ENCODE data around the gene ANKRD28. TPM values are rescaled to one million over a fixed set of nuclear protein-coding genes. Genes with fewer than 3 reads are reported as not detected.
"Not testable (repeated sequence)": the region's sequence is repeated elsewhere in the genome, so short reads cannot be mapped to it uniquely, and the experiment has no call there.

Gene ANKRD28
- total RNA-seq, 1 experiment from 2014 or later, result 47.5 TPM

DNA sequence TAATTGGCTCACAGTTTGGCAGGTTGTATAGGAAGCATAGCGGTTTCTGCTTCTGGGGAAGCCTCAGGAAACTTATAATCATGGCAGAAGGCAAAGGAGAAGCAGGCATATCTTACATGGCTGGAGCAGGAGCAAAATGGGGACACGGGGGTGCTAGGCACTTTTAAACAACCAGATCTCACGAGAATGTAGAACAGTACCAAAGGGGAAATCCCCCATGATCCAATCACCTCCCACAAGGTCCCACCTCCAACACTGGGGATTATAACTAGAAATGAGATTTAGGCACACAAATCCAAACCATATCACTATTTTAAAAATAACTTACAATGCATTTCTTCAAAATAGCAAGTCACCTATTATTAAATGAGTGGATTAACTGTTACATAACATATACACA is 47.1 kb upstream of the ANKRD28 start:
- H3K4me3 ChIP-seq (replicated peaks in 1 of 2; ENCODE audit: low read depth in 1 of 2, low read length in 2 of 2), result no peak overlapping the region
- no peaks in the 10 kb centered on the region for H3K4me1 ChIP-seq (ENCODE audit: control insufficient read depth in 1 of 2, insufficient read depth in 2 of 2, low read length in 2 of 2)
- H3K4me2 ChIP-seq (ENCODE audit: low read length), result no peak overlapping the region
- peaks cover 96% of the 10 kb centered on the region for H3K79me2 ChIP-seq (ENCODE audit: insufficient read depth, low read length)
- peaks cover 0 to 4% of the 10 kb centered on the region in 2 experiments; a peak in 2 of 4 replicates for H3K9me3 ChIP-seq (ENCODE audit: control insufficient read depth in 1 of 2, insufficient read depth in 1 of 2, low read depth in 1 of 2, low read length in 2 of 2)
- H4K20me1 ChIP-seq (ENCODE audit: insufficient read depth), result no peaks in the 10 kb centered on the region
- H3K9me2 ChIP-seq (ENCODE audit: insufficient read depth), result no peaks in the 10 kb centered on the region
- DNase-seq (ENCODE audit: low read depth, low spot score), result no peak
- H3K27ac ChIP-seq (ENCODE audit: low read depth, low read length), result no peak overlapping the region
- ATAC-seq, result no peak
- H3K27me3 ChIP-seq (ENCODE audit: insufficient read depth, low read length), result no peaks in the 10 kb centered on the region
- no peak overlapping the region for H2AFZ ChIP-seq (ENCODE audit: low read depth, low read length, poor library complexity, severe bottlenecking)
- no peaks in the 10 kb centered on the region for H3K36me3 ChIP-seq (ENCODE audit: control insufficient read depth in 1 of 2, insufficient read depth in 2 of 2, low read length in 2 of 2)
- ChIA-PET POLR2A (no interaction called here), RAD21 (ENCODE audit: low non-redundant PET in 1 of 2, low total read pairs in 2 of 2, uncharacterized antibody in 2 of 2, unreplicated experiment in 2 of 2) (no interaction called here), CTCF (no interaction called here)
- no TSS peak for BruUV-seq (replicated peaks)
- TF ChIP-seq, protein P1, sequence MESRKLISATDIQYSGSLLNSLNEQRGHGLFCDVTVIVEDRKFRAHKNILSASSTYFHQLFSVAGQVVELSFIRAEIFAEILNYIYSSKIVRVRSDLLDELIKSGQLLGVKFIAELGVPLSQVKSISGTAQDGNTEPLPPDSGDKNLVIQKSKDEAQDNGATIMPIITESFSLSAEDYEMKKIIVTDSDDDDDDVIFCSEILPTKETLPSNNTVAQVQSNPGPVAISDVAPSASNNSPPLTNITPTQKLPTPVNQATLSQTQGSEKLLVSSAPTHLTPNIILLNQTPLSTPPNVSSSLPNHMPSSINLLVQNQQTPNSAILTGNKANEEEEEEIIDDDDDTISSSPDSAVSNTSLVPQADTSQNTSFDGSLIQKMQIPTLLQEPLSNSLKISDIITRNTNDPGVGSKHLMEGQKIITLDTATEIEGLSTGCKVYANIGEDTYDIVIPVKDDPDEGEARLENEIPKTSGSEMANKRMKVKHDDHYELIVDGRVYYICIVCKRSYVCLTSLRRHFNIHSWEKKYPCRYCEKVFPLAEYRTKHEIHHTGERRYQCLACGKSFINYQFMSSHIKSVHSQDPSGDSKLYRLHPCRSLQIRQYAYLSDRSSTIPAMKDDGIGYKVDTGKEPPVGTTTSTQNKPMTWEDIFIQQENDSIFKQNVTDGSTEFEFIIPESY (IDR thresholded peaks at IDR 0.05; ENCODE audit: extremely low read depth, insufficient replicate concordance, low read length), result no peak
- TF ChIP-seq SRF (IDR thresholded peaks at IDR 0.05; ENCODE audit: low read depth), result no peak
- TF ChIP-seq, protein P2, sequence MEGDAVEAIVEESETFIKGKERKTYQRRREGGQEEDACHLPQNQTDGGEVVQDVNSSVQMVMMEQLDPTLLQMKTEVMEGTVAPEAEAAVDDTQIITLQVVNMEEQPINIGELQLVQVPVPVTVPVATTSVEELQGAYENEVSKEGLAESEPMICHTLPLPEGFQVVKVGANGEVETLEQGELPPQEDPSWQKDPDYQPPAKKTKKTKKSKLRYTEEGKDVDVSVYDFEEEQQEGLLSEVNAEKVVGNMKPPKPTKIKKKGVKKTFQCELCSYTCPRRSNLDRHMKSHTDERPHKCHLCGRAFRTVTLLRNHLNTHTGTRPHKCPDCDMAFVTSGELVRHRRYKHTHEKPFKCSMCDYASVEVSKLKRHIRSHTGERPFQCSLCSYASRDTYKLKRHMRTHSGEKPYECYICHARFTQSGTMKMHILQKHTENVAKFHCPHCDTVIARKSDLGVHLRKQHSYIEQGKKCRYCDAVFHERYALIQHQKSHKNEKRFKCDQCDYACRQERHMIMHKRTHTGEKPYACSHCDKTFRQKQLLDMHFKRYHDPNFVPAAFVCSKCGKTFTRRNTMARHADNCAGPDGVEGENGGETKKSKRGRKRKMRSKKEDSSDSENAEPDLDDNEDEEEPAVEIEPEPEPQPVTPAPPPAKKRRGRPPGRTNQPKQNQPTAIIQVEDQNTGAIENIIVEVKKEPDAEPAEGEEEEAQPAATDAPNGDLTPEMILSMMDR (IDR thresholded peaks at IDR 0.05 in 2 of 3, conservative IDR thresholded peaks at IDR 0.05 in 1 of 3; ENCODE audit: borderline replicate concordance in 1 of 3, insufficient read depth in 1 of 3, low read depth in 2 of 3, low read length in 2 of 3), result no peak
- TF ChIP-seq EZH2 (IDR thresholded peaks at IDR 0.05), result no peak
- TF ChIP-seq POLR2AphosphoS5 (IDR thresholded peaks at IDR 0.05; ENCODE audit: low read depth, low read length), result no peak
- TF ChIP-seq EGR1 (IDR thresholded peaks at IDR 0.05; ENCODE audit: low read depth), result no peak
- TF ChIP-seq ELF1 (IDR thresholded peaks at IDR 0.05; ENCODE audit: borderline replicate concordance, low read depth), result no peak
- TF ChIP-seq ZNF274 (IDR thresholded peaks at IDR 0.05; ENCODE audit: low read depth, low read length), result no peak
- H3K9ac ChIP-seq (ENCODE audit: low read length), result no peak overlapping the region
- intact Hi-C loops (cut with micrococcal nuclease), result no loop called here

DNA sequence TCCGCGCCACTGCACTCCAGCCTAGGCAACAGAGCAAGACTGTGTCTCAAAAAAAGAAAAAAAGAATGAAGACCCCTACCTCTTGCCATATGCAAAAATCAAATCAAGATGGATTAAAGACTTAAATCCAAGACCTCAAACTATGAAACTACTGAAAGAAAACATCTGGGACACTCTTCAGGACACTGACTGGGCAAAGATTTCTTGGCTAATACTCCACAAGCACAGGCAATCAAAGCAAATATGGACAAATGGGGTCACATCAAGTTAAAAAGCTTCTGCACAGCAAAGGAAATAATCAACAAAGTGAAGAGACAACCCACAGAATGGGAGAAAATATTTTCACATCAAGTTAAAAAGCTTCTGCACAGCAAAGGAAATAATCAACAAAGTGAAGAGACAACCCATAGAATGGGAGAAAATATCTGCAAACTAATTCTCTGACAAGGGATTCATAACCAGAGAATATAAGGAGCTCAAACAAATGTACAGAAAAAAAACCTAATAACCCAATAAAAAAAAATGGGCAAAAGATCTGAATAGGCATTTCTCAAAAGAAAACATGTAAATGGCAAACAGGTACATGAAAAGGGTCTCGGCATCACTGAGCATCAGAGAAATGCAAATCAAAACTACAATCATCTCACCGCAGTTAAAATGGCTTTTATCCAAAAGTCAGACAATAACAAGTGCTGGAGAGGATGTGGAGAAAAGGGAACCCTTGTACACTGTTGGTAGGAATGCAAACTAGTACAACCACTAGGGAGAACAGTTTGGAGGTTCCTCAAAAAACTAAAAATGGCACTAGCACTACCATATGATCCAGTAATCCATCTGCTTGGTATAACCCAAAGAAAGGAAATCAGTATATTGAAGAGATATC is 43.6 kb upstream of the ANKRD28 start:
- H3K27me3 ChIP-seq (ENCODE audit: insufficient read depth, low read length); H3K9me2 ChIP-seq (ENCODE audit: insufficient read depth); ATAC-seq; DNase-seq (ENCODE audit: low read depth, low spot score); H4K20me1 ChIP-seq (ENCODE audit: insufficient read depth); H3K4me1 ChIP-seq (ENCODE audit: control insufficient read depth in 1 of 2, insufficient read depth in 2 of 2, low read length in 2 of 2); CTCF ChIA-PET; H3K4me3 ChIP-seq (replicated peaks in 1 of 2; ENCODE audit: low read depth in 1 of 2, low read length in 2 of 2); H3K9ac ChIP-seq (ENCODE audit: low read length); intact Hi-C loops (cut with micrococcal nuclease); H3K36me3 ChIP-seq (ENCODE audit: control insufficient read depth in 1 of 2, insufficient read depth in 2 of 2, low read length in 2 of 2); BruUV-seq (replicated peaks); H3K4me2 ChIP-seq (ENCODE audit: low read length); H2AFZ ChIP-seq (ENCODE audit: low read depth, low read length, poor library complexity, severe bottlenecking); H3K9me3 ChIP-seq (ENCODE audit: control insufficient read depth in 1 of 2, insufficient read depth in 1 of 2, low read depth in 1 of 2, low read length in 2 of 2); RAD21 ChIA-PET (ENCODE audit: low non-redundant PET in 1 of 2, low total read pairs in 2 of 2, uncharacterized antibody in 2 of 2, unreplicated experiment in 2 of 2); H3K27ac ChIP-seq (ENCODE audit: low read depth, low read length); POLR2A ChIA-PET: not testable (repeated sequence)
- peaks cover 97% of the 10 kb centered on the region for H3K79me2 ChIP-seq (ENCODE audit: insufficient read depth, low read length)
